A549 (cell line): Measurements from ENCODE around the gene SLC48A1.

Experiments used
- CBX8 ChIP-seq: fragments of 200-600 bp; sonication (generic); IDR thresholded peaks from 2 replicates; pipeline ENCODE4 v1.6.1; 2016
- CHD4 ChIP-seq: fragments of 200-600 bp; sonication (generic); IDR thresholded peaks from 2 replicates; pipeline ENCODE4 v1.6.1; 2016; ENCODE audit warnings: antibody characterized with exemption, mild to moderate bottlenecking, borderline replicate concordance
- CTCF ChIP-seq: fragments of >200 bp; sonication (Bioruptor Twin); formaldehyde crosslinking; IDR thresholded peaks from 3 replicates; pipeline ENCODE4 v1.5.1; 2016
- EP300 ChIP-seq, 2 experiments: fragments of >200 bp; sonication (Bioruptor Twin); formaldehyde crosslinking; IDR thresholded peaks; 2 replicates in 1 of 2; 3 replicates in 1 of 2; pipeline ENCODE4 v1.6.1; 2016 to 2017
- NFE2L2 ChIP-seq: fragments of 150-350 bp; conservative IDR thresholded peaks from 2 replicates; pipeline ENCODE4 v1.6.1; 2014; ENCODE audit warnings: low read length
- POLR2A ChIP-seq: IDR thresholded peaks from 2 replicates; pipeline ENCODE4 v1.6.1; 2012; ENCODE audit warnings: mild to moderate bottlenecking, low read length
- RAD21 ChIP-seq, 2 experiments: fragments of >200 bp in 1 of 2; sonication (Bioruptor Twin) in 1 of 2; formaldehyde crosslinking in 1 of 2; IDR thresholded peaks in 1 of 2; conservative IDR thresholded peaks in 1 of 2; 2 replicates in 1 of 2; 3 replicates in 1 of 2; pipeline ENCODE4 v1.6.1; 2012 to 2018; ENCODE audit warnings: inconsistent platforms in 1 of 2
- USF2 ChIP-seq: fragments of 450-650 bp; IDR thresholded peaks from 2 replicates; pipeline ENCODE4 v1.6.1; 2014; ENCODE audit warnings: antibody characterized with exemption

- no peak for TF ChIP-seq CBX8
- no peak for TF ChIP-seq USF2
- no peak for TF ChIP-seq NFE2L2
- TF ChIP-seq CHD4, result no peak
- TF ChIP-seq CTCF, result no peak
- no peak for TF ChIP-seq POLR2A
- no peak for TF ChIP-seq RAD21 (conservative IDR thresholded peaks at IDR 0.05 in 1 of 2, IDR thresholded peaks at IDR 0.05 in 1 of 2)
- no peak for TF ChIP-seq EP300 (IDR thresholded peaks at IDR 0.05)
These were observed 861 bp upstream of the SLC48A1 start for GRCh38 chr12:47772094-47772660.
